GM12878 (cell line): Measurements from ENCODE around the gene FGD5. TPM values are rescaled to one million over a fixed set of nuclear protein-coding genes. Genes with fewer than 3 reads are reported as not detected.

Experiments used
- BCL11A ChIP-seq: IDR thresholded peaks from 2 replicates; pipeline ENCODE4 v1.6.1; 2011; ENCODE audit warnings: low read depth, low read length
- CREM ChIP-seq: IDR thresholded peaks from 2 replicates; pipeline ENCODE4 v1.6.1; 2014; ENCODE audit warnings: antibody characterized with exemption, low read depth
- ETV6 ChIP-seq, 2 experiments: fragments of 450-650 bp in 1 of 2; IDR thresholded peaks in 1 of 2; conservative IDR thresholded peaks in 1 of 2; 2 replicates each; pipeline ENCODE4 v1.6.1; 2014; ENCODE audit warnings: antibody characterized with exemption in 1 of 2, borderline replicate concordance in 1 of 2, low read depth in 1 of 2, mild to moderate bottlenecking in 1 of 2, moderate library complexity in 1 of 2
- JUND ChIP-seq: IDR thresholded peaks from 2 replicates; pipeline ENCODE4 v1.6.1; 2012; ENCODE audit warnings: low read depth, mild to moderate bottlenecking, low read length, improper control_type of control experiment, moderate library complexity
- NBN ChIP-seq: fragments of 450-650 bp; IDR thresholded peaks from 2 replicates; pipeline ENCODE4 v1.6.1; 2016
- NFIC ChIP-seq: IDR thresholded peaks from 2 replicates; pipeline ENCODE4 v1.6.1; 2012; ENCODE audit warnings: low read depth, mild to moderate bottlenecking, inconsistent platforms, low read length, moderate library complexity
- NFYA ChIP-seq: IDR thresholded peaks from 2 replicates; pipeline ENCODE4 v1.6.1; 2011; ENCODE audit warnings: low read depth, mild to moderate bottlenecking, low read length, improper control_type of control experiment, borderline replicate concordance
- RB1 ChIP-seq: fragments of 450-650 bp; formaldehyde crosslinking; IDR thresholded peaks from 2 replicates; pipeline ENCODE4 v1.6.1; 2017; ENCODE audit warnings: mild to moderate bottlenecking, borderline replicate concordance
- SRF ChIP-seq, 2 experiments: IDR thresholded peaks; 2 replicates each; pipeline ENCODE4 v1.6.1; 2011; ENCODE audit warnings: low read depth in 2 of 2, low read length in 2 of 2, mild to moderate bottlenecking in 1 of 2, moderate library complexity in 1 of 2
- STAT3 ChIP-seq: IDR thresholded peaks from 2 replicates; pipeline ENCODE4 v1.6.1; 2011; ENCODE audit warnings: low read depth, low read length, improper control_type of control experiment
- ZBED1 ChIP-seq: IDR thresholded peaks from 2 replicates; pipeline ENCODE4 v1.6.1; 2016; ENCODE audit warnings: borderline replicate concordance
- polyA plus RNA-seq, 11 experiments: library from polyadenylated mRNA; depleted of rRNA in 4 of 11; unstranded in 6 of 11; stranded (reverse) in 5 of 11; fragments of >200 nt; fragmentation: Nextera tagmentation in 4 of 11; fragmentation: Illumina TruSeq in 1 of 11; extraction: Ambion mirVana in 4 of 11; extraction: Trizol in 1 of 11; gene quantifications; 1 replicate in 1 of 11; 2 replicates in 10 of 11; pipeline versions ENCODE4 v1.2.1 to v1.2.3, GENCODE V29; 2011 to 2016; ENCODE audit warnings: inconsistent platforms in 2 of 11, missing spikeins in 2 of 11, low read depth in 1 of 11
- total RNA-seq, 4 experiments: library from RNA; depleted of rRNA in 3 of 4; stranded (reverse); fragments of >200 nt in 3 of 4; fragmentation: Illumina TruSeq in 1 of 4; extraction: Trizol in 1 of 4; gene quantifications; 2 replicates each; pipeline versions ENCODE4 v1.2.1 to v1.2.3, GENCODE V29; 2013 to 2021
- TF ChIP-seq, protein P1 (sequence below): IDR thresholded peaks from 2 replicates; pipeline ENCODE4 v1.6.1; 2011; ENCODE audit warnings: borderline replicate concordance, low read depth, mild to moderate bottlenecking, moderate library complexity, low read length; ENCODE audit not compliant: insufficient read depth, poor library complexity, severe bottlenecking
- TF ChIP-seq, protein P2 (sequence below): IDR thresholded peaks from 2 replicates; pipeline ENCODE4 v1.6.1; 2012; ENCODE audit warnings: low read length, inconsistent platforms
- TF ChIP-seq, protein P3 (sequence below): fragments of 450-650 bp; conservative IDR thresholded peaks from 2 replicates; pipeline ENCODE4 v1.6.1; 2017; ENCODE audit warnings: mild to moderate bottlenecking, moderate library complexity
- TF ChIP-seq, protein P4 (sequence below): fragments of 450-650 bp; formaldehyde crosslinking; IDR thresholded peaks from 2 replicates; pipeline ENCODE4 v1.4.0; 2022; ENCODE audit warnings: mild to moderate bottlenecking, moderate library complexity
- TF ChIP-seq, protein P5 (sequence below): fragments of 450-650 bp; IDR thresholded peaks from 2 replicates; pipeline ENCODE4 v1.6.1; 2017; ENCODE audit warnings: borderline replicate concordance

FGD5 gene
- total and polyA plus RNA-seq, 10 of the 15 experiments (the other 5 are each of a cell fraction or from before 2014, with no cell fraction given) = 0.03 to 0.13 (median 0.11) TPM; not detected in 3

DNA sequence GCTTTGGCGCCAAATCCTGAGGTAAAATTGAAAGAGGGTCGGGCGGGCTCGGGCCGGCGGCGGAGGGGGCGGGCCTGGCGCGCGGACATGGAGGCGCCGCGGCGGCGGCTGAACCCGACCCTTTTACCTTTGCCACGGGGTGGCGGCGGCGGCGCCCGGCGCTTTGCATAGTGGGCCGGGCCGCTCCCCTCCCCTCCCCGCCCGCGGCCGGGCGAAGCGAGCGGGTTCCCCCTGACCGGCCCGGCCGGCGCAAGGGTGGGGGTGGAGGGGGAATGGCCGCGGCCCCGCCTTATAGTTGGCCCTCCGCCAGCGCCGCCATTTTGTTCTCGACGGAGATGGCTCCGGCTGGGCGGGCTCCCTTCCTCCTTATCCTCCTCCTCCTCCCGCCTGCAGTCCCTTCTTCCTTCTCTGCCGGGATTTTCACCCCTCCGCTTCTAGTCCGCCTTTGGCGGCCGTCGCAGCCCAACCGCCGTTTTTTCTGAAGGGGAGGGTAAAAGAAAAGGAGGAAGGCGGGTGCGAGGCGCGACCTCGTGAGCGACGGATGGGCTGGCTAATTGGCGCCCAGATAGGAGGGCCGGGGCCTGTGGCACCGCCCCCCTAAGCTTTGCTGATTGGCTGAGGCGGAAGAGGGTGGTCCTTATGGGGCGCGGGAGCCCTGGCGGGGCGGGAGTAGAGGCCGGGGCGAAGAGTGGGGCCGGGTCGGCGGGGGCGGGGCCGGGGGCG is 129.3 kb downstream of the FGD5 start (continued):
- TF ChIP-seq, protein P1, sequence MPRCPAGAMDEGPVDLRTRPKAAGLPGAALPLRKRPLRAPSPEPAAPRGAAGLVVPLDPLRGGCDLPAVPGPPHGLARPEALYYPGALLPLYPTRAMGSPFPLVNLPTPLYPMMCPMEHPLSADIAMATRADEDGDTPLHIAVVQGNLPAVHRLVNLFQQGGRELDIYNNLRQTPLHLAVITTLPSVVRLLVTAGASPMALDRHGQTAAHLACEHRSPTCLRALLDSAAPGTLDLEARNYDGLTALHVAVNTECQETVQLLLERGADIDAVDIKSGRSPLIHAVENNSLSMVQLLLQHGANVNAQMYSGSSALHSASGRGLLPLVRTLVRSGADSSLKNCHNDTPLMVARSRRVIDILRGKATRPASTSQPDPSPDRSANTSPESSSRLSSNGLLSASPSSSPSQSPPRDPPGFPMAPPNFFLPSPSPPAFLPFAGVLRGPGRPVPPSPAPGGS = peak; percentile 34
- TF ChIP-seq ZBED1 = no peak
- no peak for TF ChIP-seq BCL11A
- TF ChIP-seq STAT3 = no peak
- no peak for TF ChIP-seq ETV6 (conservative IDR thresholded peaks at IDR 0.05 in 1 of 2, IDR thresholded peaks at IDR 0.05 in 1 of 2; ENCODE audit: borderline replicate concordance in 1 of 2, low read depth in 1 of 2)
- TF ChIP-seq CREM = peak; percentile 25; the same call in 1 of the 2 replicates
- TF ChIP-seq JUND = 0 out of 2 replicates have a peak, but pooled peaks have one; percentile 8
- TF ChIP-seq, protein P2, sequence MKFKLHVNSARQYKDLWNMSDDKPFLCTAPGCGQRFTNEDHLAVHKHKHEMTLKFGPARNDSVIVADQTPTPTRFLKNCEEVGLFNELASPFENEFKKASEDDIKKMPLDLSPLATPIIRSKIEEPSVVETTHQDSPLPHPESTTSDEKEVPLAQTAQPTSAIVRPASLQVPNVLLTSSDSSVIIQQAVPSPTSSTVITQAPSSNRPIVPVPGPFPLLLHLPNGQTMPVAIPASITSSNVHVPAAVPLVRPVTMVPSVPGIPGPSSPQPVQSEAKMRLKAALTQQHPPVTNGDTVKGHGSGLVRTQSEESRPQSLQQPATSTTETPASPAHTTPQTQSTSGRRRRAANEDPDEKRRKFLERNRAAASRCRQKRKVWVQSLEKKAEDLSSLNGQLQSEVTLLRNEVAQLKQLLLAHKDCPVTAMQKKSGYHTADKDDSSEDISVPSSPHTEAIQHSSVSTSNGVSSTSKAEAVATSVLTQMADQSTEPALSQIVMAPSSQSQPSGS = no peak
- no peak for TF ChIP-seq NFIC
- peak; percentile 66 for TF ChIP-seq NBN
- TF ChIP-seq, protein P3, sequence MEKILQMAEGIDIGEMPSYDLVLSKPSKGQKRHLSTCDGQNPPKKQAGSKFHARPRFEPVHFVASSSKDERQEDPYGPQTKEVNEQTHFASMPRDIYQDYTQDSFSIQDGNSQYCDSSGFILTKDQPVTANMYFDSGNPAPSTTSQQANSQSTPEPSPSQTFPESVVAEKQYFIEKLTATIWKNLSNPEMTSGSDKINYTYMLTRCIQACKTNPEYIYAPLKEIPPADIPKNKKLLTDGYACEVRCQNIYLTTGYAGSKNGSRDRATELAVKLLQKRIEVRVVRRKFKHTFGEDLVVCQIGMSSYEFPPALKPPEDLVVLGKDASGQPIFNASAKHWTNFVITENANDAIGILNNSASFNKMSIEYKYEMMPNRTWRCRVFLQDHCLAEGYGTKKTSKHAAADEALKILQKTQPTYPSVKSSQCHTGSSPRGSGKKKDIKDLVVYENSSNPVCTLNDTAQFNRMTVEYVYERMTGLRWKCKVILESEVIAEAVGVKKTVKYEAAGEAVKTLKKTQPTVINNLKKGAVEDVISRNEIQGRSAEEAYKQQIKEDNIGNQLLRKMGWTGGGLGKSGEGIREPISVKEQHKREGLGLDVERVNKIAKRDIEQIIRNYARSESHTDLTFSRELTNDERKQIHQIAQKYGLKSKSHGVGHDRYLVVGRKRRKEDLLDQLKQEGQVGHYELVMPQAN = no peak
- TF ChIP-seq, protein P4, sequence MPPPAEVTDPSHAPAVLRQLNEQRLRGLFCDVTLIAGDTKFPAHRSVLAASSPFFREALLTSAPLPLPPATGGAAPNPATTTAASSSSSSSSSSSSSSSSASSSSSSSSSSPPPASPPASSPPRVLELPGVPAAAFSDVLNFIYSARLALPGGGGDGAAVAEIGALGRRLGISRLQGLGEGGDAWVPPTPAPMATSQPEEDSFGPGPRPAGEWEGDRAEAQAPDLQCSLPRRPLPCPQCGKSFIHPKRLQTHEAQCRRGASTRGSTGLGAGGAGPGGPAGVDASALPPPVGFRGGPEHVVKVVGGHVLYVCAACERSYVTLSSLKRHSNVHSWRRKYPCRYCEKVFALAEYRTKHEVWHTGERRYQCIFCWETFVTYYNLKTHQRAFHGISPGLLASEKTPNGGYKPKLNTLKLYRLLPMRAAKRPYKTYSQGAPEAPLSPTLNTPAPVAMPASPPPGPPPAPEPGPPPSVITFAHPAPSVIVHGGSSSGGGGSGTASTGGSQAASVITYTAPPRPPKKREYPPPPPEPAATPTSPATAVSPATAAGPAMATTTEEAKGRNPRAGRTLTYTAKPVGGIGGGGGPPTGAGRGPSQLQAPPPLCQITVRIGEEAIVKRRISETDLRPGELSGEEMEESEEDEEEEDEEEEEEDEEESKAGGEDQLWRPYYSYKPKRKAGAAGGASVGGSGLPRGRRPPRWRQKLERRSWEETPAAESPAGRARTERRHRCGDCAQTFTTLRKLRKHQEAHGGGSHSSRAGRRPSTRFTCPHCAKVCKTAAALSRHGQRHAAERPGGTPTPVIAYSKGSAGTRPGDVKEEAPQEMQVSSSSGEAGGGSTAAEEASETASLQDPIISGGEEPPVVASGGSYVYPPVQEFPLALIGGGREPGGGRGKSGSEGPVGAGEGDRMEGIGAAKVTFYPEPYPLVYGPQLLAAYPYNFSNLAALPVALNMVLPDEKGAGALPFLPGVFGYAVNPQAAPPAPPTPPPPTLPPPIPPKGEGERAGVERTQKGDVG = no peak
- 0 out of 4 replicates have a peak, but pooled peaks of 1 of the 2 experiments have one; percentile 2 for TF ChIP-seq SRF (IDR thresholded peaks at IDR 0.05; ENCODE audit: low read depth in 2 of 2, low read length in 2 of 2)
- no peak for TF ChIP-seq NFYA
- TF ChIP-seq RB1 = peak; percentile 90; the same call in 1 of the 2 replicates
- TF ChIP-seq, protein P5, sequence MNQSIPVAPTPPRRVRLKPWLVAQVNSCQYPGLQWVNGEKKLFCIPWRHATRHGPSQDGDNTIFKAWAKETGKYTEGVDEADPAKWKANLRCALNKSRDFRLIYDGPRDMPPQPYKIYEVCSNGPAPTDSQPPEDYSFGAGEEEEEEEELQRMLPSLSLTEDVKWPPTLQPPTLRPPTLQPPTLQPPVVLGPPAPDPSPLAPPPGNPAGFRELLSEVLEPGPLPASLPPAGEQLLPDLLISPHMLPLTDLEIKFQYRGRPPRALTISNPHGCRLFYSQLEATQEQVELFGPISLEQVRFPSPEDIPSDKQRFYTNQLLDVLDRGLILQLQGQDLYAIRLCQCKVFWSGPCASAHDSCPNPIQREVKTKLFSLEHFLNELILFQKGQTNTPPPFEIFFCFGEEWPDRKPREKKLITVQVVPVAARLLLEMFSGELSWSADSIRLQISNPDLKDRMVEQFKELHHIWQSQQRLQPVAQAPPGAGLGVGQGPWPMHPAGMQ = no peak
